Lower leg skin (tissue), 4 donors: ENCODE data around the gene HOMER3. TPM values are rescaled to one million over a fixed set of nuclear protein-coding genes. Genes with fewer than 3 reads are reported as not detected.
"Not testable (repeated sequence)": the region's sequence is repeated elsewhere in the genome, so short reads cannot be mapped to it uniquely, and the experiment has no call there.

Experiments
- DNase-seq, 2 donors: peaks; one replicate each; pipeline ENCODE4 v3.0.0-alpha.2; 2019; ENCODE audit warnings: low spot score in 2 of 2
- H3K4me3 ChIP-seq: fragments of 200-600 bp; sonication (generic); 2 replicates; pipeline ENCODE4 v1.5.1; 2017; ENCODE audit warnings: mild to moderate bottlenecking, low read depth; ENCODE audit not compliant: poor library complexity, severe bottlenecking
- CTCF ChIP-seq, 3 donors: fragments of 450-650 bp; IDR thresholded peaks; one replicate each; pipeline ENCODE4 v1.5.1; 2016; ENCODE audit warnings: antibody characterized with exemption in 3 of 3, mild to moderate bottlenecking in 3 of 3, moderate library complexity in 2 of 3
- POLR2A ChIP-seq, 2 donors: fragments of 450-650 bp; IDR thresholded peaks; one replicate each; pipeline ENCODE4 v1.6.1; 2016 to 2017; ENCODE audit warnings: antibody characterized with exemption in 2 of 2, mild to moderate bottlenecking in 1 of 2, moderate library complexity in 1 of 2
- WGBS, 2 donors: methylation state at CpG; one replicate each; pipeline ENCODE4 v1.1.5; 2018; 5-methylcytosine and 5-hydroxymethylcytosine counted together
- intact Hi-C: fragments of 100-400 bp; cut with DNase I; formaldehyde crosslinking; loops from one replicate; pipeline ENCODE4 v1.15.0; 2023; ENCODE audit warnings: low total_unique reads
- total RNA-seq, 4 donors: library from RNA; depleted of rRNA; stranded (reverse); fragments of >200 nt; gene quantifications; one replicate each; pipeline ENCODE4 v1.1.0, GENCODE V29; 2016

The HOMER3 gene
- total RNA-seq, 4 donors from 2014 or later, result 32.3 to 49.5 (median 37.2) TPM

- no peak for DNase-seq
- 84 to 89% methylated on average over 20 to 24 of the region's 26 CpGs for WGBS, 2 donors
- H3K4me3 ChIP-seq, result no peak overlapping the region
- intact Hi-C loops, result no loop called here
- TF ChIP-seq CTCF (IDR thresholded peaks at IDR 0.05) (no peak), POLR2A (IDR thresholded peaks at IDR 0.05) (no peak)
These were observed 35.3 kb downstream of the HOMER3 start for GRCh38 chr19:18905513-18906236.

GRCh38 chr19:18905058-18905456 is 36.0 kb downstream of the HOMER3 start:
- 77 to 91% methylated on average over 5 to 8 of the region's 8 CpGs for WGBS, 2 donors
- no peak for TF ChIP-seq CTCF (IDR thresholded peaks at IDR 0.05)
- no peak for TF ChIP-seq POLR2A (IDR thresholded peaks at IDR 0.05)
- DNase-seq, result no peak
- H3K4me3 ChIP-seq, result no peak overlapping the region
- intact Hi-C loops, result no loop called here

GRCh38 chr19:18904334-18905057 is 36.5 kb downstream of the HOMER3 start:
- TF ChIP-seq POLR2A (IDR thresholded peaks at IDR 0.05), result no peak
- no peak for TF ChIP-seq CTCF (IDR thresholded peaks at IDR 0.05)
- no peak overlapping the region for H3K4me3 ChIP-seq
- WGBS, 2 donors, result 90 to 93% methylated on average over 24 of the region's 25 CpGs
- DNase-seq, result no peak
- intact Hi-C loops, result no loop called here

- intact Hi-C loops, result no loop called here
- no peak for TF ChIP-seq CTCF (IDR thresholded peaks at IDR 0.05)
- no peak for TF ChIP-seq POLR2A (IDR thresholded peaks at IDR 0.05)
- no peak for DNase-seq
- WGBS, 2 donors, result 91% methylated on average over 24 to 28 of the region's 29 CpGs
- no peak overlapping the region for H3K4me3 ChIP-seq
These were observed 37.6 kb downstream of the HOMER3 start for GRCh38 chr19:18903156-18904037.

GRCh38 chr19:18902519-18902918 is 38.5 kb downstream of the HOMER3 start:
- 89 to 93% methylated on average over 5 of the region's 5 CpGs for WGBS, 2 donors
- DNase-seq, H3K4me3 ChIP-seq, intact Hi-C loops: not testable (repeated sequence)

- DNase-seq, result no peak
- no peak overlapping the region for H3K4me3 ChIP-seq
- WGBS, 2 donors, result 95 to 96% methylated on average over 7 of the region's 7 CpGs
- TF ChIP-seq CTCF (IDR thresholded peaks at IDR 0.05), result no peak
- TF ChIP-seq POLR2A (IDR thresholded peaks at IDR 0.05), result no peak
- intact Hi-C loops, result no loop called here
These were observed 39.5 kb downstream of the HOMER3 start for GRCh38 chr19:18901491-18901890.
